Adrenal gland (tissue), 12 donors: ENCODE data around the gene CCNL1. TPM values are rescaled to one million over a fixed set of nuclear protein-coding genes. Genes with fewer than 3 reads are reported as not detected.

ENCODE experiments used
- DNase-seq, 7 donors: peaks; one replicate each; pipeline ENCODE4 v3.0.0-alpha.2; 2019 to 2020
- H3K27ac ChIP-seq, 5 donors: fragments of 200-600 bp; sonication (generic) in 4 of 5; 1 replicate in 3 of 5; 2 replicates in 2 of 5; pipeline versions ENCODE4 v1.5.1 to v1.8.0; 2016 to 2020; ENCODE audit warnings: mild to moderate bottlenecking in 1 of 5
- H3K27me3 ChIP-seq: fragments of 200-600 bp; 2 replicates; pipeline ENCODE4 v1.8.0; 2021
- H3K36me3 ChIP-seq, 2 donors: fragments of 200-600 bp; replicated peaks in 1 of 2; 1 replicate in 1 of 2; 2 replicates in 1 of 2; pipeline versions ENCODE4 v1.5.1 to v1.8.0; 2018 to 2022
- H3K4me1 ChIP-seq, 2 donors: fragments of 200-600 bp; replicated peaks in 1 of 2; 1 replicate in 1 of 2; 2 replicates in 1 of 2; pipeline versions ENCODE4 v1.5.1 to v1.8.0; 2018 to 2021
- H3K4me3 ChIP-seq, 4 donors: fragments of 200-600 bp; sonication (generic) in 3 of 4; one replicate each; pipeline ENCODE4 v1.5.1; 2016 to 2018
- H3K9me3 ChIP-seq, 3 donors: fragments of 200-600 bp; sonication (generic) in 1 of 3; replicated peaks in 1 of 3; 1 replicate in 2 of 3; 2 replicates in 1 of 3; pipeline versions ENCODE4 v1.5.1 to v1.8.0; 2016 to 2021
- CTCF ChIP-seq, 6 experiments: fragments of 450-650 bp in 4 of 6; fragments of 200-600 bp in 2 of 6; sonication (generic) in 1 of 6; IDR thresholded peaks; 1 replicate in 5 of 6; 2 replicates in 1 of 6; pipeline versions ENCODE4 v1.5.1 to v1.8.0; 2016 to 2021; ENCODE audit warnings: antibody characterized with exemption in 6 of 6, mild to moderate bottlenecking in 2 of 6, moderate library complexity in 1 of 6
- POLR2A ChIP-seq, 2 donors: fragments of 450-650 bp; IDR thresholded peaks; one replicate each; pipeline ENCODE4 v1.6.1; 2017; ENCODE audit warnings: antibody characterized with exemption in 2 of 2, mild to moderate bottlenecking in 2 of 2, moderate library complexity in 1 of 2
- WGBS, 4 donors: extraction: QIAGEN DNeasy Blood & Tissue Kit in 2 of 4; methylation state at CpG; one replicate each; pipeline versions ENCODE4 v1.1.5 to v1.1.7; 2013 to 2017; 5-methylcytosine and 5-hydroxymethylcytosine counted together
- intact Hi-C, 2 donors: fragments of 100-400 bp; cut with DNase I; formaldehyde crosslinking; loops; one replicate each; pipeline versions ENCODE4 v1.14.1 to v1.15.0; 2022 to 2023
- polyA plus RNA-seq, 3 donors: library from polyadenylated mRNA; stranded (reverse); fragments of 200-250 nt in 2 of 3; fragments of 350-450 nt in 1 of 3; fragmentation: Illumina TruSeq in 1 of 3; extraction: RNeasy Lipid Tissue Mini Kit (QIAGEN cat#74804) in 1 of 3; gene quantifications; one replicate each; pipeline ENCODE4 v1.2.3, GENCODE V29; 2013 to 2014
- total RNA-seq, 9 donors: library from RNA; depleted of rRNA in 4 of 9; stranded (reverse); fragments of >200 nt in 4 of 9; fragments of 120-200 nt in 1 of 9; fragmentation: NEBNext Ultra II Directional in 1 of 9; extraction: Animal tissue kit (Norgen Biotek cat#: 25700) in 1 of 9; gene quantifications; one replicate each; pipeline versions ENCODE4 v1.1.0 to v1.2.4, GENCODE V29; 2013 to 2023
- donor health status: healthy with polysubstance abuse.
- donor health status: Bipolar disorder and iron deficiency.
- donor health status: DM: yes; HTN: yes; CAD: no.
- donor health status: DM: no; HTN: no; CAD: no.
- donor health status: DM: no; HTN: no; CAD: no.
- donor health status: DM: yes; HTN: yes; CAD: no.

Gene CCNL1
- total and polyA plus RNA-seq, 12 donors: 50.1 to 223 (median 105) TPM

- Histone ChIP-seq H3K27me3 (no peaks in the 10 kb centered on the region), H3K4me1 (peaks cover 11 to 32% of the 10 kb centered on the region in 2 donors), H3K36me3 (no peaks in the 10 kb centered on the region), H3K27ac (peak overlapping the region in 4 of 5 donors; percentile 40 to 90 (median 72)), H3K9me3 (no peaks in the 10 kb centered on the region), H3K4me3 (no peak overlapping the region)
- intact Hi-C loops: no loop called here
- WGBS, 4 donors: 75 to 85% (median 77%) methylated on average over 10 to 14 of the region's 14 CpGs
- no peak for TF ChIP-seq CTCF (IDR thresholded peaks at IDR 0.05)
- TF ChIP-seq POLR2A (IDR thresholded peaks at IDR 0.05): no peak
- peak in 5 of 7 donors; percentile 29 to 69 (median 37) for DNase-seq
These were observed 30.9 kb downstream of the CCNL1 start for GRCh38 chr3:157128771-157129681.

- TF ChIP-seq POLR2A (IDR thresholded peaks at IDR 0.05) (peak in 1 of 2 donors; percentile 33), CTCF (IDR thresholded peaks at IDR 0.05) (peak in 2 of 6 experiments; percentile 11 to 18)
- peak overlapping the region; percentile 40 to 90 (median 56) for H3K27ac ChIP-seq
- no peak overlapping the region for H3K4me3 ChIP-seq
- peak; percentile 85 to 96 (median 95) for DNase-seq
- no peaks in the 10 kb centered on the region for H3K9me3 ChIP-seq
- 27 to 40% (median 36%) methylated on average over 5 to 8 of the region's 8 CpGs for WGBS, 4 donors
- no peaks in the 10 kb centered on the region for H3K27me3 ChIP-seq
- intact Hi-C loops: no loop called here
- H3K36me3 ChIP-seq: no peaks in the 10 kb centered on the region
- peaks cover 11 to 32% of the 10 kb centered on the region in 2 donors for H3K4me1 ChIP-seq
These were observed 31.8 kb downstream of the CCNL1 start for GRCh38 chr3:157127831-157128767.

GRCh38 chr3:157127268-157127667, 32.7 kb downstream of the CCNL1 start:
- H3K27ac ChIP-seq: peak overlapping the region; percentile 40 to 90 (median 56)
- peaks cover 11 to 32% of the 10 kb centered on the region in 2 donors for H3K4me1 ChIP-seq
- DNase-seq: no peak
- 88 to 98% (median 96%) methylated on average over 5 of the region's 5 CpGs for WGBS, 4 donors
- TF ChIP-seq CTCF (IDR thresholded peaks at IDR 0.05): no peak
- TF ChIP-seq POLR2A (IDR thresholded peaks at IDR 0.05): no peak
- intact Hi-C loops: no loop called here
- H3K27me3 ChIP-seq: no peaks in the 10 kb centered on the region
- H3K9me3 ChIP-seq: no peaks in the 10 kb centered on the region
- no peaks in the 10 kb centered on the region for H3K36me3 ChIP-seq
- no peak overlapping the region for H3K4me3 ChIP-seq

GRCh38 chr3:157126365-157126764, 33.6 kb downstream of the CCNL1 start:
- Histone ChIP-seq H3K27ac (peak overlapping the region in 1 of 5 donors; percentile 37), H3K9me3 (no peaks in the 10 kb centered on the region), H3K4me3 (no peak overlapping the region), H3K36me3 (no peaks in the 10 kb centered on the region), H3K27me3 (no peaks in the 10 kb centered on the region), H3K4me1 (peaks cover 11 to 32% of the 10 kb centered on the region in 2 donors)
- 95 to 100% (median 98%) methylated on average over 1 of the region's 1 CpG for WGBS, 4 donors
- TF ChIP-seq CTCF (IDR thresholded peaks at IDR 0.05): no peak
- no peak for TF ChIP-seq POLR2A (IDR thresholded peaks at IDR 0.05)
- intact Hi-C loops: no loop called here
- DNase-seq: no peak
